Body of pancreas (tissue), 4 donors: ENCODE measurements around the gene KDM4B.

Source experiments
- CTCF ChIP-seq, 7 experiments: fragments of 450-650 bp in 4 of 7; fragments of 200-600 bp in 3 of 7; sonication (generic) in 3 of 7; IDR thresholded peaks; one replicate each; pipeline ENCODE4 v1.5.1; 2016 to 2019; ENCODE audit warnings: antibody characterized with exemption in 7 of 7
- POLR2A ChIP-seq, 3 donors: fragments of 450-650 bp; IDR thresholded peaks; one replicate each; pipeline ENCODE4 v1.6.1; 2016; ENCODE audit warnings: antibody characterized with exemption in 3 of 3, mild to moderate bottlenecking in 2 of 3

- TF ChIP-seq CTCF (IDR thresholded peaks at IDR 0.05) (no peak), POLR2A (IDR thresholded peaks at IDR 0.05) (no peak)
These were observed 81.2 kb downstream of the KDM4B start for GRCh38 chr19:5050067-5050656.
